Lower leg skin (tissue), 4 donors: ENCODE results near the gene TDRD9. TPM values are rescaled to one million over a fixed set of nuclear protein-coding genes. Genes with fewer than 3 reads are reported as not detected.

ENCODE experiments used
- DNase-seq, 2 donors: peaks; one replicate each; pipeline ENCODE4 v3.0.0-alpha.2; 2019; ENCODE audit warnings: low spot score in 2 of 2
- H3K4me3 ChIP-seq: fragments of 200-600 bp; sonication (generic); 2 replicates; pipeline ENCODE4 v1.5.1; 2017; ENCODE audit warnings: mild to moderate bottlenecking, low read depth; ENCODE audit not compliant: poor library complexity, severe bottlenecking
- POLR2A ChIP-seq, 2 donors: fragments of 450-650 bp; IDR thresholded peaks; one replicate each; pipeline ENCODE4 v1.6.1; 2016 to 2017; ENCODE audit warnings: antibody characterized with exemption in 2 of 2, mild to moderate bottlenecking in 1 of 2, moderate library complexity in 1 of 2
- WGBS, 2 donors: methylation state at CpG; one replicate each; pipeline ENCODE4 v1.1.5; 2018; 5-methylcytosine and 5-hydroxymethylcytosine counted together
- intact Hi-C: fragments of 100-400 bp; cut with DNase I; formaldehyde crosslinking; loops from one replicate; pipeline ENCODE4 v1.15.0; 2023; ENCODE audit warnings: low total_unique reads
- total RNA-seq, 4 donors: library from RNA; depleted of rRNA; stranded (reverse); fragments of >200 nt; gene quantifications; one replicate each; pipeline ENCODE4 v1.1.0, GENCODE V29; 2016
- TF ChIP-seq, protein P1 (sequence below), 3 donors: fragments of 450-650 bp; IDR thresholded peaks; one replicate each; pipeline ENCODE4 v1.5.1; 2016; ENCODE audit warnings: antibody characterized with exemption in 3 of 3, mild to moderate bottlenecking in 3 of 3, moderate library complexity in 2 of 3

TDRD9 gene
- total RNA-seq, 4 donors from 2014 or later = 0.15 to 0.49 (median 0.16) TPM

DNA sequence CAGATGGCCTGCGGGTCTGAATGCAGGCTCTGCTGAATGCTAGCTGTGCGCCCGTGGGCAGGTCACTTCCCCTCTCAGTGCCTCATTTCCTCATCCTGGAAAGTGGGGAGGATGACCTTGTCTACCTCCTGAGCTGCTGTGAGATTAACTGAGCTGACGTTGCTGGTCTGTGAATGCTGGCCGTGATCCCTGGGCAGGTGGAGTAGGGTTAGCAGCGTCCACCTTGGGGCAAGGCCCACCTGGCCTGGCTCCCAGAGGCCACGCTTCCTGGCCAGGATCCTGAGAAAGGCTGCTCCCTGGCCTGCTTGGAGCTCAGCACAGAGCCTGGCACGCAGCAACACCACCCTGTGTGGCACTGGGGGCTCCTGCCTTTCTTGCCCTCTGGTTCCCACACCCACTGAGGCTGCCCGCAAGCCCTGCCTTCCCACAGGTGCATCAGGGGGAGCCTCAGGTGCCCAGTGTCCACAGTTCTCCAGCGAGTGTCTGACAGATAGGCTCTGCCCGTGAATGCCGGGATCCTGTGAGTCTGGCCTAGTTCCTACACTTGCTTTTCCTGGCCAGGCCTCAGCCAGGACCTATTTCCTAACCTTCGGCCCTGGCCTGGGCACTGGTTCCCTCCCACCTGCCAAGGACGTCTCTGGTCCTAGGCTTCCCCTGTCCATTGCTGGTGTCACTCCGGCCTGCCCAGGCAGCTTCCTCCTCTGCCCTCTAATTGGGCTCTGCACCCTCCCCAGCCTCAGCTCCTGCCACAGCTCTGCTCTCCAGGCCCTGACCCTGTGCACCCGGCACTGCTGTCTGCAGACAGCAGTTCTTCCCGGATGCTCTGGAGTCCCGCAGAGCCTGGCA is 37.2 kb upstream of the TDRD9 start:
- no peak for TF ChIP-seq POLR2A (IDR thresholded peaks at IDR 0.05)
- TF ChIP-seq, protein P1, sequence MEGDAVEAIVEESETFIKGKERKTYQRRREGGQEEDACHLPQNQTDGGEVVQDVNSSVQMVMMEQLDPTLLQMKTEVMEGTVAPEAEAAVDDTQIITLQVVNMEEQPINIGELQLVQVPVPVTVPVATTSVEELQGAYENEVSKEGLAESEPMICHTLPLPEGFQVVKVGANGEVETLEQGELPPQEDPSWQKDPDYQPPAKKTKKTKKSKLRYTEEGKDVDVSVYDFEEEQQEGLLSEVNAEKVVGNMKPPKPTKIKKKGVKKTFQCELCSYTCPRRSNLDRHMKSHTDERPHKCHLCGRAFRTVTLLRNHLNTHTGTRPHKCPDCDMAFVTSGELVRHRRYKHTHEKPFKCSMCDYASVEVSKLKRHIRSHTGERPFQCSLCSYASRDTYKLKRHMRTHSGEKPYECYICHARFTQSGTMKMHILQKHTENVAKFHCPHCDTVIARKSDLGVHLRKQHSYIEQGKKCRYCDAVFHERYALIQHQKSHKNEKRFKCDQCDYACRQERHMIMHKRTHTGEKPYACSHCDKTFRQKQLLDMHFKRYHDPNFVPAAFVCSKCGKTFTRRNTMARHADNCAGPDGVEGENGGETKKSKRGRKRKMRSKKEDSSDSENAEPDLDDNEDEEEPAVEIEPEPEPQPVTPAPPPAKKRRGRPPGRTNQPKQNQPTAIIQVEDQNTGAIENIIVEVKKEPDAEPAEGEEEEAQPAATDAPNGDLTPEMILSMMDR (IDR thresholded peaks at IDR 0.05) = no peak
- DNase-seq = no peak
- WGBS, 2 donors = 76 to 81% methylated on average over 16 to 18 of the region's 18 CpGs
- intact Hi-C loops = no loop called here
- no peak overlapping the region for H3K4me3 ChIP-seq

DNA sequence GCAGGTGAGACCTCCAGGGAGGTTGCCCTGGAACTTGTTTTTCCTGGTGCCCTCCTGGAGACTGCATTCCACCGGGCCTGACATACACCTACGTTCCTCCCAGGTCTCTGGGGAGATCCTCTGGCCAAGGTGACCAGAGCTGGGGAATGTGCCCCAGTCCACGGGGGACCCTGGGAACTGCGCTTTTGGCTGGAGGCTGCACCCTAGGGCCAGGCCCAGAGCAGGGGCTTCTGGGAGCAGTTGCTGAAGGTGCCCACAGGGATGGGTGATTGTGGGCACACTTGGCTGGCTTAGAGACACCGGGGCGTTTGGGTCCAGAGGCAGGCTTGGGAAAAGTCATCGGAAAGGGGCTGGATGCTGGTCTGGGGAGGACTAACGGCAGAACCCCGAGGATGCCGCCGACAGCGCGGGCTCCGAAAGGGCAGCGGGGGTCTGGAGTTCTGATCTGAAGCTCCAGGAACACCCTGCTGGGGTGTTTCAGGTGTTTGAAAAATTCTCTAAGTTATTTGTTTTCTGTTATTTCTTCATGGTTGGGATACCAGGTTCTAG is 36.5 kb upstream of the TDRD9 start:
- no peak overlapping the region for H3K4me3 ChIP-seq
- TF ChIP-seq POLR2A (IDR thresholded peaks at IDR 0.05) = no peak
- TF ChIP-seq, protein P1 (IDR thresholded peaks at IDR 0.05) = no peak
- intact Hi-C loops = no loop called here
- WGBS, 2 donors = 85 to 86% methylated on average over 15 of the region's 15 CpGs
- no peak for DNase-seq

DNA sequence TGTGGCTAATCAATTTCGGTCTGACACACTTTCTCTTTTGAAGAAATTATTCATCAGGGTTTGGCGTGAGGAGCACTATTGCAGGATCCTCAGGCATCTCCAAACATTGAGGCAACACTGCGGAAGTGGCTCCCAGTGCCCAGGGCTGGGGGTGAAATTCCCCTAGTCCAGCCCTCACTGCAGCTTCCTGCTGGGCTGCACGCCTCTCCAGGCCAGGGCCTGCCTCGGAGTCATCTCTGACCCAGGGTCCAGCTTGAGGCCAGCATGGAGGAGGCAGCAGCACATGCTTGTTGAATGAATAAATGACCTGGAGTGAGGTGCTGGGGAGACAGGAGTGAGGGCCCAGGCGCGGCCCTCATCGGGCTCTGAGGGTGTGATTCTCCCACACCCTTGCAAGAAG is 36.0 kb upstream of the TDRD9 start:
- intact Hi-C loops = no loop called here
- no peak overlapping the region for H3K4me3 ChIP-seq
- 89 to 90% methylated on average over 8 of the region's 8 CpGs for WGBS, 2 donors
- DNase-seq = no peak
- TF ChIP-seq, protein P1 (IDR thresholded peaks at IDR 0.05) = no peak
- TF ChIP-seq POLR2A (IDR thresholded peaks at IDR 0.05) = no peak

DNA sequence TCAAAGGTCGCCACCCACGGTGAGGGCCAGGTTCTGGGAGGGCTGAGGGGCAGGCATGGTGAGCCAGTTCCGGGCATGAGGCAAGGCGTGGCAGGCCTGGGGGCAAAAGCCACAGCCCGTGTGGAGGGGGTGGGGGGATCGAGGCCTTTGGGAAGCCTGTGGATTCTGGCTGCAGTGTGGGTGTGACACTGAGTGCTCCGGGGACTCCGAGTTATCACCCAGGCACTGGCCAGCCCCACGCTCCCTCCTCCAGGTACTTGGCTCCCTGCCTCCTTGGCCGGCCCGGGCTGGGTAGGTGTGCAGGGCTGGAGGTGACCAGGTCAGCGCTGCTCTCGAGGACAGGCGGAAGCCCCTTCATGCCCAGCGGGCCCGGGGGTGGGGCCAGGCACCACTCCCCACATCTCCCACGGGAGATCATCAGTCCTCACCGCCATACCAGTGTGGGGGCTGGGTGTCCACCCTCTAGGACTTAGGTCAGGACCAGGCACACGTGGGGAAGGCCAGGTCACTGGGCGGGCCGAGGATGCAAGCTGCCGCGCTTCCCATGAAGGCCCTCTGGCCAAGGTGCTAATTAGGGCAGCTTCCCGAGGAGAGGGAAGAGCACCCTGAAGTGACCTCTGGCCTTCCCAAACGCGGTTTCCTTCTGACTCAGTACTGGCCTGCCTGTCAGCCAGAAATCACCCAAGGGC is 34.1 kb upstream of the TDRD9 start:
- no peak for TF ChIP-seq POLR2A (IDR thresholded peaks at IDR 0.05)
- TF ChIP-seq, protein P1 (IDR thresholded peaks at IDR 0.05) = no peak
- intact Hi-C loops = no loop called here
- WGBS, 2 donors = 59 to 64% methylated on average over 12 to 22 of the region's 26 CpGs
- DNase-seq = no peak
- no peak overlapping the region for H3K4me3 ChIP-seq

DNA sequence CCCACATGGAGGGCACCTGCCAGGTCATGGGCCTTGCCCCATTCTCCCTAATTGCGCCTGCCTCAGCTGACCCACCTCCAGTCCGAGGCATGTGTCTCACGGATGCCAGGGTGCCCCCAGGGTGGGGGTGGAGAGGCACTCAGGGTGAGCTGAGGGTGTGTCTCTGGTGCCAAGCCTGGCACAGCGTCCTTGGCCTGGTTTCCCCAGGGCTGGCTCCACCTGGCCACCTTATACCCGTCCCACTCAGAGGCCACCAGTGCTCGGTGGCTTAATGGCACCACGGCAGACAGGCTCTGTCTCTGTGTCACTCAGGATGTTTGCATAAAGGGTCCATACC is 33.6 kb upstream of the TDRD9 start:
- TF ChIP-seq POLR2A (IDR thresholded peaks at IDR 0.05) = no peak
- TF ChIP-seq, protein P1 (IDR thresholded peaks at IDR 0.05) = no peak
- DNase-seq = no peak
- intact Hi-C loops = no loop called here
- 60 to 64% methylated on average over 4 to 5 of the region's 7 CpGs for WGBS, 2 donors
- H3K4me3 ChIP-seq = no peak overlapping the region
